Spleen (tissue), 7 donors: ENCODE data around the gene HDAC9.

ENCODE experiments used
- CTCF ChIP-seq, 11 experiments: fragments of 200-600 bp in 7 of 11; fragments of 450-650 bp in 4 of 11; sonication (generic) in 4 of 11; IDR thresholded peaks in 8 of 11; conservative IDR thresholded peaks in 3 of 11; 1 replicate in 7 of 11; 2 replicates in 4 of 11; pipeline versions ENCODE4 v1.4.0 to v1.8.0; 2016 to 2021; ENCODE audit warnings: antibody characterized with exemption in 11 of 11, inconsistent platforms in 4 of 11, mild to moderate bottlenecking in 1 of 11
- POLR2A ChIP-seq, 3 donors: fragments of 450-650 bp; IDR thresholded peaks; one replicate each; pipeline ENCODE4 v1.5.1; 2017; ENCODE audit warnings: antibody characterized with exemption in 3 of 3, mild to moderate bottlenecking in 1 of 3
- donor health status: DM: no; HTN: no; CAD: no; lungs with moderate emphysema.
- donor health status: DM: no; HTN: no; CAD: no.
- donor health status: DM: no; HTN: no; CAD: no.

- TF ChIP-seq POLR2A (IDR thresholded peaks at IDR 0.05), result no peak
- no peak for TF ChIP-seq CTCF (IDR thresholded peaks at IDR 0.05 in 8 of 11, conservative IDR thresholded peaks at IDR 0.05 in 3 of 11)
Observed at GRCh38 chr7:18936265-18936664, 440.7 kb downstream of the HDAC9 start.
